Heart left ventricle (tissue), 13 donors: ENCODE measurements around the gene AGBL3.

ENCODE experiments used
- CTCF ChIP-seq, 12 donors: fragments of 200-600 bp; sonication (generic) in 4 of 12; IDR thresholded peaks; one replicate each; pipeline versions ENCODE4 v1.5.0 to v1.8.0; 2018 to 2022; ENCODE audit warnings: antibody characterized with exemption in 12 of 12, mild to moderate bottlenecking in 5 of 12
- POLR2A ChIP-seq, 2 donors: fragments of 450-650 bp; IDR thresholded peaks; one replicate each; pipeline ENCODE4 v1.6.1; 2017; ENCODE audit warnings: antibody characterized with exemption in 2 of 2, mild to moderate bottlenecking in 2 of 2, moderate library complexity in 2 of 2
- donor health status: ischemic (EF 13 %, LVEDD 7.1; RV severe dilation, severe dysfunction).
- donor health status: DM: no; HTN: yes; CAD: no.
- donor health status: DM: no; HTN: no; CAD: no.
- donor health status: ischemic (EF 25% LVEDD 6.9; RV normal size, moderate dysfunction).
- donor health status: ischemic (EF 25% LVEDD 5.7; RV mildly dilated, moderate dysfunction).
- donor health status: ischemic (EF 35%, LVEDD 5.7; RV mildly dilated, moderate dysfunction).
- donor health status: nonischemic (EF 11% LVEDD 7.7; RV severe dilation, severe dysfunction).
- donor health status: DM: yes; HTN: yes; CAD: no.
- donor health status: PGD.
- donor health status: ischemic (EF 29% LVEDD 5.4; RV normal size, mild dysfunction).
- donor health status: nonischemic (EF 23%, LVEDD 6.1; RV moderate dilation, normal function).

DNA sequence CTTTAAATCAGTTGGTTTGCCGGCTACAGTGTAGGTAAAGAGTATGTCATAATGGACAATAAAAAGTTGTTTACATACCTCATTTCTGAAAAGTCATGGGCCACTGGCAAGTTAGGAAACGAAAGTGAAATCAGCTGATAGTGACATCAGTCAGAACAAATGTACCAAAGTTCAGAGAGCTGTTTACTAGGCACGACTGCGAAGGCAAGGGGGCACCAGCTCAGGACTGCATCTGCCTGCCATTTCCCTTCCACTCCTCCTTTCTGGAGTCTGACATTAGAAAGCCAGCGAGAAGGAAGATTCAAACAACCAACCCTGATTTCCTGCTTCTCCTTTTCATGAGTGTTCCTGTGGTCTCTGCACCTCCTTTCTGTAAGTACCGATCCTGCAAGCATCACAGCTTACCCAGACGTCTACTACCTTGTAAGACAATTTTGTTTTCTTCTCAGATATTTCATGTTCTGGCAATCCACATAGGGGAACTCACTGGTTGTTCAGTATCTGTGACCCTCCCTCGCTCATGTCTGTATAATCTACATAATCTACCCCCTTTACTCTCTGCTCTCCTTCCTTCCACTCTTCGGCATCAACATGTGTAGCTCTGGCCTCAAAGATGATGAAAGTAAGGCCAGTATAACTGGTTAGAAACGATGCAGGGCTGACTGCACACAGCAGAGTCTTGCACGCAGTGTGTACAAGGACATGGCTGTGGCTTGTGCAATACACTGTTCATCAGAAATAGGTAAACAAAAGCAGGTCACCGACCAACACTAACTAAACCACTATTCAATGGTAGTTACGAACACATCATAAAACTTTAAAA is 161.8 kb downstream of the AGBL3 start, which contains the start of gene TMEM140:
- peak in 3 of 12 donors; percentile 13 to 27 (median 23) for TF ChIP-seq CTCF (IDR thresholded peaks at IDR 0.05)
- TF ChIP-seq POLR2A (IDR thresholded peaks at IDR 0.05), result peak in 1 of 2 donors; percentile 71
